Panc1 (cell line): ENCODE data around the gene ZDHHC13. TPM values are rescaled to one million over a fixed set of nuclear protein-coding genes. Genes with fewer than 3 reads are reported as not detected.

ENCODE experiments used
- ATAC-seq: fragments of 200-7000 bp; cut with Tn5 transposase; 2 replicates; pipeline ENCODE4 v1.9.1; 2020; ENCODE audit warnings: mild to moderate bottlenecking, moderate library complexity
- BruUV-seq: library from RNA; stranded (reverse); fragments of 400-500 nt; replicated peaks from 2 replicates; lab custom pipeline; 2021; lab: Mats Ljungman, UMichigan
- CTCF ChIA-PET: fragments of 300-600 bp; sonication (Branson Sonifier 250); formaldehyde crosslinking; loops from one replicate; lab custom pipeline; 2022; ENCODE audit warnings: antibody characterized with exemption; lab: Charles Lee
- POLR2A ChIA-PET: fragments of 300-600 bp; sonication (Branson Sonifier 250); formaldehyde crosslinking; loops from one replicate; lab custom pipeline; 2022; ENCODE audit warnings: antibody characterized with exemption; lab: Charles Lee
- DNase-seq: peaks from one replicate; pipeline ENCODE4 v3.0.0-alpha.2; 2010; ENCODE audit warnings: low read depth, low spot score
- H3K27ac ChIP-seq: 2 replicates; pipeline ENCODE4 v1.5.1; 2011; ENCODE audit warnings: mild to moderate bottlenecking, low read length, inconsistent platforms
- H3K27me3 ChIP-seq: fragments of 200-500 bp; sonication (Bioruptor generic); 2 replicates; pipeline ENCODE4 v1.6.0; 2014; ENCODE audit warnings: low read length, inconsistent platforms; ENCODE audit not compliant: control insufficient read depth, insufficient read depth
- H3K36me3 ChIP-seq: fragments of 200-500 bp; sonication (Bioruptor generic); 2 replicates; pipeline ENCODE4 v1.5.1; 2014; ENCODE audit warnings: inconsistent platforms, mild to moderate bottlenecking, low read length, moderate library complexity; ENCODE audit not compliant: control insufficient read depth, insufficient read depth
- H3K4me1 ChIP-seq: 2 replicates; pipeline ENCODE4 v1.5.1; 2011; ENCODE audit warnings: inconsistent platforms, mild to moderate bottlenecking, low read length, moderate library complexity; ENCODE audit not compliant: control insufficient read depth, insufficient read depth
- H3K4me3 ChIP-seq, 2 experiments: 2 replicates each; pipeline ENCODE4 v1.5.1; 2011 to 2012; ENCODE audit warnings: low read depth in 2 of 2, low read length in 2 of 2, mild to moderate bottlenecking in 2 of 2, inconsistent platforms in 1 of 2, moderate library complexity in 1 of 2
- H3K9me3 ChIP-seq: fragments of 200-500 bp; sonication (Bioruptor generic); 2 replicates; pipeline ENCODE4 v1.5.1; 2014; ENCODE audit warnings: low read depth, mild to moderate bottlenecking, inconsistent platforms, low read length, moderate library complexity; ENCODE audit not compliant: control insufficient read depth, insufficient read depth
- CTCF ChIP-seq: fragments of 450-650 bp; IDR thresholded peaks from 2 replicates; pipeline ENCODE4 v1.5.1; 2017; ENCODE audit warnings: mild to moderate bottlenecking
- POLR2AphosphoS5 ChIP-seq: IDR thresholded peaks from 2 replicates; pipeline ENCODE4 v1.6.1; 2012; ENCODE audit warnings: mild to moderate bottlenecking, low read depth, low read length, moderate library complexity
- SIN3A ChIP-seq: IDR thresholded peaks from 2 replicates; pipeline ENCODE4 v1.6.1; 2012; ENCODE audit warnings: low read depth, mild to moderate bottlenecking, low read length, moderate library complexity, borderline replicate concordance; ENCODE audit not compliant: insufficient read depth
- TCF7L2 ChIP-seq: IDR thresholded peaks from 2 replicates; pipeline ENCODE4 v1.6.1; 2011; ENCODE audit warnings: mild to moderate bottlenecking, low read depth, low read length, inconsistent platforms
- in situ Hi-C: cut with HindIII; loops from 2 replicates; pipeline ENCODE4 v1.10.0; 2016; ENCODE audit warnings: low sequenced_read_pairs, low pct_unique_long_range_greater_than_20kb
- intact Hi-C: fragments of 100-400 bp; cut with micrococcal nuclease; formaldehyde crosslinking; loops from one replicate; pipeline ENCODE4 v1.10.0; 2022; ENCODE audit not compliant: unreplicated experiment
- total RNA-seq: library from RNA; stranded (reverse); gene quantifications from one replicate; pipeline ENCODE4 v1.2.1, GENCODE V29; 2021; ENCODE audit not compliant: unreplicated experiment
- TF ChIP-seq, protein P1 (sequence below), 2 experiments: IDR thresholded peaks; 2 replicates each; pipeline ENCODE4 v1.6.1; 2011 to 2012; ENCODE audit warnings: low read depth in 2 of 2, control low read depth in 1 of 2, low read length in 1 of 2, mild to moderate bottlenecking in 1 of 2, moderate library complexity in 1 of 2; ENCODE audit not compliant: insufficient read depth in 1 of 2

ZDHHC13 gene
- total RNA-seq, 1 experiment from 2014 or later, result 24.3 TPM

DNA sequence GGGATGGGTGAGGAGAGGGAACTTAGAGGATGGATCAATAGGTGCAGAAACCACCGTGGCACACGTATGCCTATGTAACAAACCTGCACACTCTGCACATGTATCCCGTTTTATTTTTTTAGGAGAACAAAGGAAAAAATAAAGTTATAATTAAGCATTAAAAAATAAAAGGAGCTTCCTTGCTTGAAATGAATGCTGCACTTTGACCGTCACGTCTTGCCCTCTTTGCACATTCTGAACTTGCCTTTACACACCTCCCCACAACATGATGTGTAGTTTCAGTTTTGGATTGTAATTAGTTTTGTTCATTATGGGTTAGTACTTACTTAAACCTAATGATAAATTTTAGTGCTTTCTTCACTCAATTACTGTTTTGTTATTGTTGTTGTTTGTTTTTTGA lies 87.9 kb downstream of the ZDHHC13 start:
- no peak overlapping the region for H3K4me3 ChIP-seq
- CTCF ChIA-PET, result no interaction called here
- BruUV-seq, result no TSS peak

DNA sequence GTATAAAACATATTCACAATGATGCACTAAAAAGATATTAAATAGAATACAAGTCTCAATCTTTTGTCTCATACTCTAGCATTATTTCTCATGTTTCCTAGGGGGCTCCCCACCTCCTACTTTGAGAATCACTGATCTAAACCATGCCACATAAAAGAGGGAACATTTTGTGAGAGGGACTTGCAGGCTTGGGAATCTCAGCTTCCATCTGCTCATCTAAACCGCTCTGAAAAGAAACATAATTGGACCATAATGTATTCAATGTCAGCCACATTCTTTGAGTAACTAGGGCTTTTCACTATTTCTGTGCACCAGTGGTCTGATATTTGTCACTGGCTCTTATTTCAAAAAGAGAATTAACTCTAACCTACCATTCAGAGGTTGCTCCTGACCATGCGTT lies 91.2 kb downstream of the ZDHHC13 start:
- TF ChIP-seq CTCF (no peak), POLR2AphosphoS5 (no peak), TCF7L2 (no peak), SIN3A (no peak)
- TF ChIP-seq, protein P1, sequence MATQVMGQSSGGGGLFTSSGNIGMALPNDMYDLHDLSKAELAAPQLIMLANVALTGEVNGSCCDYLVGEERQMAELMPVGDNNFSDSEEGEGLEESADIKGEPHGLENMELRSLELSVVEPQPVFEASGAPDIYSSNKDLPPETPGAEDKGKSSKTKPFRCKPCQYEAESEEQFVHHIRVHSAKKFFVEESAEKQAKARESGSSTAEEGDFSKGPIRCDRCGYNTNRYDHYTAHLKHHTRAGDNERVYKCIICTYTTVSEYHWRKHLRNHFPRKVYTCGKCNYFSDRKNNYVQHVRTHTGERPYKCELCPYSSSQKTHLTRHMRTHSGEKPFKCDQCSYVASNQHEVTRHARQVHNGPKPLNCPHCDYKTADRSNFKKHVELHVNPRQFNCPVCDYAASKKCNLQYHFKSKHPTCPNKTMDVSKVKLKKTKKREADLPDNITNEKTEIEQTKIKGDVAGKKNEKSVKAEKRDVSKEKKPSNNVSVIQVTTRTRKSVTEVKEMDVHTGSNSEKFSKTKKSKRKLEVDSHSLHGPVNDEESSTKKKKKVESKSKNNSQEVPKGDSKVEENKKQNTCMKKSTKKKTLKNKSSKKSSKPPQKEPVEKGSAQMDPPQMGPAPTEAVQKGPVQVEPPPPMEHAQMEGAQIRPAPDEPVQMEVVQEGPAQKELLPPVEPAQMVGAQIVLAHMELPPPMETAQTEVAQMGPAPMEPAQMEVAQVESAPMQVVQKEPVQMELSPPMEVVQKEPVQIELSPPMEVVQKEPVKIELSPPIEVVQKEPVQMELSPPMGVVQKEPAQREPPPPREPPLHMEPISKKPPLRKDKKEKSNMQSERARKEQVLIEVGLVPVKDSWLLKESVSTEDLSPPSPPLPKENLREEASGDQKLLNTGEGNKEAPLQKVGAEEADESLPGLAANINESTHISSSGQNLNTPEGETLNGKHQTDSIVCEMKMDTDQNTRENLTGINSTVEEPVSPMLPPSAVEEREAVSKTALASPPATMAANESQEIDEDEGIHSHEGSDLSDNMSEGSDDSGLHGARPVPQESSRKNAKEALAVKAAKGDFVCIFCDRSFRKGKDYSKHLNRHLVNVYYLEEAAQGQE (IDR thresholded peaks at IDR 0.05; ENCODE audit: insufficient read depth in 1 of 2, low read depth in 2 of 2, low read length in 1 of 2), result no peak
- ATAC-seq (no peak), DNase-seq (no peak)
- Histone ChIP-seq H3K27ac (no peak overlapping the region), H3K4me3 (no peak overlapping the region), H3K9me3 (no peaks in the 10 kb centered on the region), H3K27me3 (peaks cover 5% of the 10 kb centered on the region; the same call in 1 of the 2 replicates), H3K4me1 (no peaks in the 10 kb centered on the region), H3K36me3 (no peaks in the 10 kb centered on the region)
- POLR2A ChIA-PET, result no interaction called here
- BruUV-seq, result no TSS peak
- intact Hi-C loops (no loop called here), in situ Hi-C loops (no loop called here)
- CTCF ChIA-PET, result no interaction called here

More for the DNA sequence above, 87.9 kb downstream of the ZDHHC13 start:
- no peak overlapping the region for H3K27ac ChIP-seq
- H3K36me3 ChIP-seq, result no peaks in the 10 kb centered on the region
- no peak for ATAC-seq
- H3K4me1 ChIP-seq, result 0 out of 2 replicates have a peak, but pooled peaks cover 6% of the 10 kb centered on the region
- H3K27me3 ChIP-seq, result peaks cover 4% of the 10 kb centered on the region; the same call in 1 of the 2 replicates
- in situ Hi-C loops (no loop called here), intact Hi-C loops (no loop called here)
- TF ChIP-seq TCF7L2 (no peak), POLR2AphosphoS5 (no peak), CTCF (no peak), SIN3A (no peak)
- TF ChIP-seq, protein P1 (IDR thresholded peaks at IDR 0.05; ENCODE audit: insufficient read depth in 1 of 2, low read depth in 2 of 2, low read length in 1 of 2), result no peak
- H3K9me3 ChIP-seq, result no peaks in the 10 kb centered on the region
- DNase-seq, result no peak
- POLR2A ChIA-PET, result interaction anchor here (0.7 kb wide), 1 partner anchor 11 kb away, joined by 6 read pairs; no protein-coding TSS in a partner anchor
